ENCODE results near the gene STX10.
"Not testable (repeated sequence)": the region's sequence is repeated elsewhere in the genome, so short reads cannot be mapped to it uniquely, and the experiment has no call there.

STX10 gene

GRCh38 chr19:13169769-13170168 lies 19.6 kb upstream of the STX10 start:
- H3K4me3 ChIP-seq (ENCODE audit: low read depth, low read length, poor library complexity, severe bottlenecking): no peak overlapping the region

GRCh38 chr19:13166151-13166550 lies 16.0 kb upstream of the STX10 start:
- H3K9me2 ChIP-seq (ENCODE audit: low read depth, low read length); H3F3A ChIP-seq (ENCODE audit: insufficient read depth, low read length); H3K79me2 ChIP-seq (ENCODE audit: insufficient read depth, low read length); H3K27ac ChIP-seq (ENCODE audit: low read depth, low read length, poor library complexity, severe bottlenecking); H4K20me1 ChIP-seq (ENCODE audit: insufficient read depth, low read length); H3K9me3 ChIP-seq (ENCODE audit: low read length); H3K9ac ChIP-seq (ENCODE audit: low read length); H3K4me3 ChIP-seq (ENCODE audit: low read depth, low read length, poor library complexity, severe bottlenecking); H3K36me3 ChIP-seq (ENCODE audit: insufficient read depth, low read length); H2AFZ ChIP-seq (ENCODE audit: low read length); H3K27me3 ChIP-seq (ENCODE audit: insufficient read depth, low read length); H3K4me2 ChIP-seq (ENCODE audit: low read length): not testable (repeated sequence)
- H3K4me1 ChIP-seq (ENCODE audit: insufficient read depth, low read length, severe bottlenecking): peaks cover 45% of the 10 kb centered on the region

More at GRCh38 chr19:13169769-13170168, 19.6 kb upstream of the STX10 start:
- Histone ChIP-seq H3K4me2 (ENCODE audit: low read length) (no peak overlapping the region), H2AFZ (ENCODE audit: low read length) (no peak overlapping the region), H3K9ac (ENCODE audit: low read length) (no peak overlapping the region), H4K20me1 (ENCODE audit: insufficient read depth, low read length) (no peaks in the 10 kb centered on the region), H3K79me2 (ENCODE audit: insufficient read depth, low read length) (no peaks in the 10 kb centered on the region), H3K27ac (ENCODE audit: low read depth, low read length, poor library complexity, severe bottlenecking) (no peak overlapping the region), H3K36me3 (ENCODE audit: insufficient read depth, low read length) (no peaks in the 10 kb centered on the region), H3K9me3 (ENCODE audit: low read length) (no peaks in the 10 kb centered on the region), H3K4me1 (ENCODE audit: insufficient read depth, low read length, severe bottlenecking) (peaks cover 26% of the 10 kb centered on the region), H3F3A (ENCODE audit: insufficient read depth, low read length) (no peaks in the 10 kb centered on the region), H3K27me3 (ENCODE audit: insufficient read depth, low read length) (no peaks in the 10 kb centered on the region), H3K9me2 (ENCODE audit: low read depth, low read length) (no peaks in the 10 kb centered on the region)
- TF ChIP-seq EZH2 (IDR thresholded peaks at IDR 0.05; ENCODE audit: borderline replicate concordance, low read length) (no peak), CTCF (IDR thresholded peaks at IDR 0.05; ENCODE audit: low read length) (no peak)

GRCh38 chr19:13165162-13165997 lies 15.2 kb upstream of the STX10 start:
- Histone ChIP-seq H3F3A (ENCODE audit: insufficient read depth, low read length) (no peaks in the 10 kb centered on the region), H3K9ac (ENCODE audit: low read length) (no peak overlapping the region), H2AFZ (ENCODE audit: low read length) (no peak overlapping the region), H3K4me3 (ENCODE audit: low read depth, low read length, poor library complexity, severe bottlenecking) (no peak overlapping the region), H3K9me3 (ENCODE audit: low read length) (no peaks in the 10 kb centered on the region), H3K79me2 (ENCODE audit: insufficient read depth, low read length) (no peaks in the 10 kb centered on the region), H3K27ac (ENCODE audit: low read depth, low read length, poor library complexity, severe bottlenecking) (peak overlapping the region; percentile 63), H3K4me2 (ENCODE audit: low read length) (no peak overlapping the region), H3K36me3 (ENCODE audit: insufficient read depth, low read length) (no peaks in the 10 kb centered on the region), H3K4me1 (ENCODE audit: insufficient read depth, low read length, severe bottlenecking) (peaks cover 45% of the 10 kb centered on the region), H3K27me3 (ENCODE audit: insufficient read depth, low read length) (no peaks in the 10 kb centered on the region), H3K9me2 (ENCODE audit: low read depth, low read length) (no peaks in the 10 kb centered on the region), H4K20me1 (ENCODE audit: insufficient read depth, low read length) (no peaks in the 10 kb centered on the region)
- no peak for TF ChIP-seq CTCF (IDR thresholded peaks at IDR 0.05; ENCODE audit: low read length)
- no peak for TF ChIP-seq EZH2 (IDR thresholded peaks at IDR 0.05; ENCODE audit: borderline replicate concordance, low read length)
